Adipose tissue (tissue), 3 donors: ENCODE measurements around the gene ARAP2. TPM values are rescaled to one million over a fixed set of nuclear protein-coding genes. Genes with fewer than 3 reads are reported as not detected.
"Not testable (repeated sequence)": the region's sequence is repeated elsewhere in the genome, so short reads cannot be mapped to it uniquely, and the experiment has no call there.

Experiments used
- H3K27ac ChIP-seq: one replicate; pipeline ENCODE4 v1.5.1; 2013; ENCODE audit warnings: low read depth, low read length
- WGBS, 3 donors: extraction: QIAGEN DNeasy Blood & Tissue Kit; methylation state at CpG; one replicate each; pipeline ENCODE4 v1.1.7; 2013; 5-methylcytosine and 5-hydroxymethylcytosine counted together
- polyA plus RNA-seq, 3 donors: library from polyadenylated mRNA; stranded (reverse); fragments of 200-250 nt; gene quantifications; one replicate each; pipeline ENCODE4 v1.2.3, GENCODE V29; 2013
- donor health status: healthy with polysubstance abuse.
- donor health status: Bipolar disorder and iron deficiency.
- donor health status: healthy.

Gene ARAP2
- polyA plus RNA-seq, 3 donors = 1.3 to 3.8 (median 2.1) TPM

- 91 to 94% (median 93%) methylated on average over 10 of the region's 10 CpGs for WGBS, 3 donors
Observed at GRCh38 chr4:36198068-36198808, 46.1 kb downstream of the ARAP2 start.

GRCh38 chr4:36197501-36197900 is 46.8 kb downstream of the ARAP2 start:
- no peak overlapping the region for H3K27ac ChIP-seq
- 93 to 96% (median 95%) methylated on average over 5 of the region's 5 CpGs for WGBS, 3 donors

More at GRCh38 chr4:36198068-36198808, 46.1 kb downstream of the ARAP2 start:
- H3K27ac ChIP-seq = no peak overlapping the region

- 84 to 88% (median 85%) methylated on average over 7 of the region's 7 CpGs for WGBS, 3 donors
Observed at GRCh38 chr4:36196145-36196913, 48.0 kb downstream of the ARAP2 start.

GRCh38 chr4:36192922-36193321 is 51.4 kb downstream of the ARAP2 start:
- 86 to 91% (median 87%) methylated on average over 1 of the region's 1 CpG for WGBS, 3 donors
- no peak overlapping the region for H3K27ac ChIP-seq

More at GRCh38 chr4:36196145-36196913, 48.0 kb downstream of the ARAP2 start:
- no peak overlapping the region for H3K27ac ChIP-seq

GRCh38 chr4:36189511-36190226 is 54.6 kb downstream of the ARAP2 start:
- no peak overlapping the region for H3K27ac ChIP-seq
- 47 to 76% (median 63%) methylated on average over 3 of the region's 3 CpGs for WGBS, 3 donors

- 57 to 65% (median 61%) methylated on average over 4 of the region's 4 CpGs for WGBS, 3 donors
- H3K27ac ChIP-seq = no peak overlapping the region
Observed at GRCh38 chr4:36187723-36188333, 56.5 kb downstream of the ARAP2 start.

GRCh38 chr4:36183665-36184393 is 60.5 kb downstream of the ARAP2 start:
- H3K27ac ChIP-seq = no peak overlapping the region
- 80 to 88% (median 85%) methylated on average over 5 of the region's 5 CpGs for whole genome bisulfite sequencing, 3 donors

GRCh38 chr4:36183232-36183631 is 61.1 kb downstream of the ARAP2 start:
- 39 to 75% (median 71%) methylated on average over 3 of the region's 3 CpGs for WGBS, 3 donors
- no peak overlapping the region for H3K27ac ChIP-seq

- WGBS, 3 donors = 85 to 97% (median 94%) methylated on average over 9 of the region's 9 CpGs
- H3K27ac ChIP-seq = not testable (repeated sequence)
Observed at GRCh38 chr4:36182315-36182714, 62.0 kb downstream of the ARAP2 start.

- H3K27ac ChIP-seq = no peak overlapping the region
- 92 to 98% (median 94%) methylated on average over 6 of the region's 6 CpGs for WGBS, 3 donors
Observed at GRCh38 chr4:36180206-36180605, 64.1 kb downstream of the ARAP2 start.

GRCh38 chr4:36178484-36178883 is 65.8 kb downstream of the ARAP2 start:
- 63 to 84% (median 65%) methylated on average over 3 of the region's 3 CpGs for WGBS, 3 donors
- no peak overlapping the region for H3K27ac ChIP-seq

GRCh38 chr4:36177946-36178345 is 66.4 kb downstream of the ARAP2 start:
- WGBS, 3 donors = 57 to 91% (median 85%) methylated on average over 1 of the region's 1 CpG

GRCh38 chr4:36174570-36174969 is 69.7 kb downstream of the ARAP2 start:
- H3K27ac ChIP-seq = no peak overlapping the region

More at GRCh38 chr4:36177946-36178345, 66.4 kb downstream of the ARAP2 start:
- H3K27ac ChIP-seq = no peak overlapping the region

GRCh38 chr4:36173905-36174304 is 70.4 kb downstream of the ARAP2 start:
- H3K27ac ChIP-seq = no peak overlapping the region

GRCh38 chr4:36172656-36173055 is 71.7 kb downstream of the ARAP2 start:
- H3K27ac ChIP-seq = no peak overlapping the region
- 27 to 88% (median 83%) methylated on average over 2 of the region's 2 CpGs for WGBS, 3 donors

GRCh38 chr4:36168127-36168878 is 76.0 kb downstream of the ARAP2 start:
- WGBS, 3 donors = 85 to 92% (median 86%) methylated on average over 6 of the region's 6 CpGs
- no peak overlapping the region for H3K27ac ChIP-seq

GRCh38 chr4:36165631-36166005 is 78.7 kb downstream of the ARAP2 start:
- H3K27ac ChIP-seq = no peak overlapping the region
- WGBS, 3 donors = 64 to 75% (median 71%) methylated on average over 2 of the region's 2 CpGs
